Stomach smooth muscle (tissue), 2 donors: Measurements from ENCODE around the gene ABCB8.

Source experiments
- H3K27ac ChIP-seq: one replicate; pipeline ENCODE4 v1.7.0; 2013; ENCODE audit warnings: mild to moderate bottlenecking, low read length, inconsistent platforms
- H3K27me3 ChIP-seq, 2 donors: one replicate each; pipeline ENCODE4 v1.7.0; 2013; ENCODE audit warnings: low read length in 2 of 2; ENCODE audit not compliant: insufficient read depth in 2 of 2, control insufficient read depth in 1 of 2
- H3K36me3 ChIP-seq, 2 donors: one replicate each; pipeline ENCODE4 v1.7.0; 2013; ENCODE audit warnings: low read length in 2 of 2; ENCODE audit not compliant: control insufficient read depth in 2 of 2, insufficient read depth in 2 of 2
- H3K4me1 ChIP-seq: one replicate; pipeline ENCODE4 v1.7.0; 2013; ENCODE audit warnings: low read length; ENCODE audit not compliant: control insufficient read depth, insufficient read depth
- H3K4me3 ChIP-seq, 2 donors: one replicate each; pipeline ENCODE4 v1.7.0; 2013; ENCODE audit warnings: low read length in 2 of 2
- H3K9ac ChIP-seq, 2 donors: one replicate each; pipeline ENCODE4 v1.7.0; 2013; ENCODE audit warnings: low read length in 2 of 2, mild to moderate bottlenecking in 1 of 2
- H3K9me3 ChIP-seq, 2 donors: one replicate each; pipeline ENCODE4 v1.7.0; 2013; ENCODE audit warnings: low read length in 2 of 2; ENCODE audit not compliant: control insufficient read depth in 2 of 2
- donor health status: healthy.
- donor health status: Pancreatic carcinoma.

ABCB8 gene

DNA sequence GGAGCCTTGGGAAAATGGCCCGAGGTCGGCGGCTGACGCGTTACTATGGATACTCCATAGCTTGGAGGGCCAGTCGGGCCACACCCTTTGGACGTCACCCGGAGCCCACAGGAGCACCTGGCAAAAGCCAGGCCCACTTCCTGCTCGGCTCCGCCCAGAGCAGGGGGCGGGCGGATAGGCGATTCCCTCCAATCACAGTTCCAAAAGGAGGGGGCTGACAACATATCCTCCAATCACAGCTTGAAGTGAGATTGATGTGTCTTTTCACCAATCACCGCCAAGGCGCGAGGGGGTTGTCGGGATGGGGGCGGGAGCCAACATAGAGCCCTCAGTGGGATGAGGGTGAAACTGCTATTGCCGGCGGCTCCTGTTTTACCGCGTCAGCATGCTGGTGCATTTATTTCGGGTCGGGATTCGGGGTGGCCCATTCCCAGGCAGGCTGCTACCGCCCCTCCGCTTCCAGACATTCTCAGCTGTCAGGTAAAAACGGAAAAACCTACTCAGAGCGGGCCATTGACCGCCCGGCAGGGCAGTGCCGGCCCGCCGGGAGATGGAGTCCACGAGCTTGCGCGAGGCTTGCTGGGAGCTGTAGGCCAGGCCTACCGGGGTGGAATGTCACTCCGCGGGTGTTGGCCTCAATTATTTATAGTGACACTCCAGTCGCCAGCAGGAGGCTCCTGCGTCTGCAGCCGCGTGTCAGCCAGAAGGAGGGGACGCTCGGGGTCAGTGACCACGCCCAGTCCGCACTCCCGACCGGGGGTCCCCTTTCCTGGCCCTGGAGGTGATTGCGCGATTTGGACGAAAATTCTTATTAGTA is at the start of gene ABCB8:
Gene ABCB8 (plus strand): TSS at position 320 of the 817 bp plus-strand sequence. CDS start 66 bp downstream, at position 386.
- no peaks in the 10 kb centered on the region for H3K27me3 ChIP-seq
- peaks cover 14% of the 10 kb centered on the region for H3K4me1 ChIP-seq
- peaks cover 0 to 2% of the 10 kb centered on the region in 2 donors for H3K36me3 ChIP-seq
- H3K9ac ChIP-seq, result peak within 1 kb of the TSS; percentile 75 to 77
- no peaks in the 10 kb centered on the region for H3K9me3 ChIP-seq
- peak within 1 kb of the TSS; percentile 78 to 96 for H3K4me3 ChIP-seq
- peak within 1 kb of the TSS; percentile 76 for H3K27ac ChIP-seq

DNA sequence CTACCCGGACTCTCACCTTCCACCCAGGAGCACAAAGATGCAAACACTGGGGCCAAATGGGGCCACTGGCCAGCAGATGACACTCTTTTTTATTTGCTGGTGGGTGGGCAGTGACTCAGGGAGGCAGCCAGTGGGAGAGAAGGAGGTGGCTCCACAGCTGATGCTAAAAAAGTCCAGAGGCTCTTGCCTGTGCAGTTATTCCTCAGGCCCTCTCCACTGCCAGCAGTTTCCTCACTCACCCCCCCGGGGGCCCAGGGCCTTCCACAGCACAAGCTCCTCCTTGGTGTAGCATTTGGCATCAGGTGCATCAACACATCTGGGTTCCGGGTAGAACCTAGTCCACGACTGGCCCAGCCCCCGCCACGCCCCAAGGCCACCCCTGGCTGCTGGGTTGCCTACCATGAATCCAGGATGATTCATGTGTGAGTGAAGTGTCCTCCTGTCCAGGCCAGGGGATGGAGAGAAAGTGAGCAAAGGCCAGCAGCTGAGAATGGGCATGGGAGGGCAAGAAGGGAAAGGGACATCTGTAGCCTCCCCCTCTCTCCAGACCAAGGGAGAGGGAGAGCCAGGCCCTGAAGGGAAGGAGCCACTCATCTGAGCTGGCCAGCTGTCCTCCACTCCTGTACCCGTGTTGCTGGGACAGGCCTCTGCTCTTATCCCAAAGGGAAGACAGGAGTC is 48.4 kb upstream of the ABCB8 start:
- Histone ChIP-seq H3K27ac (peak overlapping the region; percentile 88), H3K36me3 (no peaks in the 10 kb centered on the region), H3K4me1 (peaks cover 45% of the 10 kb centered on the region), H3K9me3 (no peaks in the 10 kb centered on the region), H3K27me3 (peaks cover 0 to 2% of the 10 kb centered on the region in 2 donors), H3K9ac (peak overlapping the region in 1 of 2 donors; percentile 47), H3K4me3 (peak overlapping the region; percentile 35 to 74)

DNA sequence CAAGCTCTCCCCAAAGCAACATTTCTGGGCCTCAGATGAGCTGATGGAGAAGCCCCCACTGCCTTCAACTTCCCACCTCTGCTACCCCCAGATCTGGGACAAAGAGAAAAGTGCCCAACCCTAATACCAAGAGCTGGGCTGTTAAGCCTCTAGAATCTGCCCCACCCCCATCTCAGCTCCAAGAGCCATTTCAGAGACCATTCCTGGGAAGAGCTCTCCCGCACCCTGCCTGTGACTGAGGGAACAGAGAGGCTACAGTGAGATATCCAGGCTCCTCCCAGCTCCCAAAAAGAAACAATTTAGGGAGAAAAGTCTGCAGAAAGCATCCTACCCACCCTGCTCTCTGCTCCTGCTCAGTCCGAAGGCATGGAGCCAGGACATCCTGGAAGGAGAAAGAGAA is 47.6 kb upstream of the ABCB8 start:
- no peaks in the 10 kb centered on the region for H3K9me3 ChIP-seq
- H3K9ac ChIP-seq, result no peak overlapping the region
- peak overlapping the region; percentile 88 for H3K27ac ChIP-seq
- H3K4me3 ChIP-seq, result no peak overlapping the region
- H3K27me3 ChIP-seq, result peaks cover 0 to 2% of the 10 kb centered on the region in 2 donors
- no peaks in the 10 kb centered on the region for H3K36me3 ChIP-seq
- peaks cover 37% of the 10 kb centered on the region for H3K4me1 ChIP-seq

DNA sequence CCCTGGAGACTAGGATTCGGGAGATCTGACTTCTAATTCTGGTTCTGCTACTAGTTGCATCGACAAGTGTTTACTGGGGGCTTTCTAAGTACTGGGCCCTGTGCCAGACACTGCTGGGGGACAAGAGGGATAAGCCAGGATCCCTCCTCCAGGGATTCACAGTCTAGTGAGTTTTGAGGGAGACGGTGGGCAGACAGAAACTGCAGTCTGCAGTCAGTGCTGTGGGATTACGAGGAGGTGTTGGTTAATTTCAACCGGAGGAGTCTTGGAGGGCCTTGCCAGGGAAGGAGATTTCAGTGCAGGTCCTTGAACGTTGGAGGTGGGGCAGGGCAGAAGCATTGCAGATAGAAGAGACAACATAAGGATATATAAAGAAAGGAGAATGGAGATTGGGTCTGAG is 46.6 kb upstream of the ABCB8 start:
- Histone ChIP-seq H3K9me3 (no peaks in the 10 kb centered on the region), H3K36me3 (no peaks in the 10 kb centered on the region), H3K27ac (no peak overlapping the region), H3K9ac (no peak overlapping the region), H3K4me1 (peaks cover 35% of the 10 kb centered on the region), H3K4me3 (no peak overlapping the region), H3K27me3 (peaks cover 0 to 2% of the 10 kb centered on the region in 2 donors)

DNA sequence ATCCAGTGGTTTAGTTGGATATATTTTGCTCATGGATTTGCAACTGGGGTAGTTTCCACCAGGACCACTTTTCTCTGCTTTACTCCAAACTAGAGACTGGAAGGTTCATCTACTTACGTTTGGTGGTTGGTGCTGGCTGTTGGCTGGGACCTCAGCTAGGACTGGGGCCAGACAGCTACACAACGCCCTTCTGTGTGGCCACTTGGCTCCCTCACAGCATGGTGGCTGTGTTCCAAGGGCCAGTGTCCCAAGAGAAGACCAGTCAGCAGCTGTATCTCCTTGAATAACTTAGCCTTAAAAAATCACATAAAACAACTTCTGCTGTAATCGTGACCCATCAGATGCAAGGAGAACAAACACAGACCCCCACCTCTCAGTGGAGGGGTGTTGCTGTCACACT is 45.9 kb upstream of the ABCB8 start:
- H3K9ac ChIP-seq, result no peak overlapping the region
- peaks cover 28% of the 10 kb centered on the region for H3K4me1 ChIP-seq
- H3K9me3 ChIP-seq, result no peaks in the 10 kb centered on the region
- H3K36me3 ChIP-seq, result no peaks in the 10 kb centered on the region
- no peak overlapping the region for H3K27ac ChIP-seq
- H3K4me3 ChIP-seq, result no peak overlapping the region
- H3K27me3 ChIP-seq, result no peaks in the 10 kb centered on the region

DNA sequence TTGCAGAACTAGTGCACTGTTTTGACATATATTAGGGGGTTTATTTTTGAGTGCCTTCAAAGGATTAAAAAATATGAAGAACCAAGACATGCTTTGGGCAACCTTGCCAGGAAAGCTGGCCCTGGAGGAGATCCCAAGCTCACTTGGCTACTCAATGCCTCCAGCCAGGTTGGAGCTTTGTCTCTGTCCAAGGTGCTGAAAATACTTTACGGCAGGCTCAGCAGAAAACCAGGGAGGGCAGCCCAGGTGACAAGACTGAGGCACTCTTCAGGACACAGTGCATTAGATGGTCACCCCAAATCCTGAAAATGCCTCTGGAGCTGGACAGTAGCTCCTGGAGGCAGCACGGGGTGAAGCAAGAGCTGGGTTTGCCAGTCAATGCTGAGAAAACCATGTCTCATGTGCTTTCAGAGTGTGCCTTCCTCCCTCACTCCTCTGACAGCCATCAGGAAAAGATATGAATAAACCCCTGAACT is 44.3 kb upstream of the ABCB8 start:
- Histone ChIP-seq H3K4me3 (no peak overlapping the region), H3K9me3 (no peaks in the 10 kb centered on the region), H3K36me3 (no peaks in the 10 kb centered on the region), H3K4me1 (peaks cover 30% of the 10 kb centered on the region), H3K27ac (no peak overlapping the region), H3K9ac (no peak overlapping the region), H3K27me3 (no peaks in the 10 kb centered on the region)

DNA sequence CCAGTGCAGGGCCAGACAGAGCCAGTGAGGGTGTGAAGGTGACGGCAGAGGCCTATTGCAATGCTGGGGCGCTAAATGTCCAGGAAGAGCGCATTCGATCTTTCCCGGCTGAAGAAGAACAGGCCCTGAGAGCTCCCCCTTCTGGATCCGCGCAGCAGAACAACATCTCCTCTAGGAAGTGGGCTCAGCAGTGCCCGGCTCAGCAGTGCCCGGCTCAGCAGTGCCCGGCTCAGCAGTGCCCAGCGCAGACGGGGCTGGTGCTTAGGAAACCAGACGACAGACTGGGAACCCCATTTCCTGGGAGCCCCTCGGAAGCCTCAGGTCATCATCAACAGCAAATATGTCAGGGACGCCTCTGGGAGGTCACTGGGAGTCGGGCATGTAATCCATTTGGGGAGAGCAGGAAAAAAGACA is 42.1 kb upstream of the ABCB8 start:
- Histone ChIP-seq H3K4me3 (no peak overlapping the region), H3K36me3 (no peaks in the 10 kb centered on the region), H3K27ac (no peak overlapping the region), H3K27me3 (no peaks in the 10 kb centered on the region), H3K9me3 (no peaks in the 10 kb centered on the region), H3K4me1 (peaks cover 26% of the 10 kb centered on the region), H3K9ac (no peak overlapping the region)

DNA sequence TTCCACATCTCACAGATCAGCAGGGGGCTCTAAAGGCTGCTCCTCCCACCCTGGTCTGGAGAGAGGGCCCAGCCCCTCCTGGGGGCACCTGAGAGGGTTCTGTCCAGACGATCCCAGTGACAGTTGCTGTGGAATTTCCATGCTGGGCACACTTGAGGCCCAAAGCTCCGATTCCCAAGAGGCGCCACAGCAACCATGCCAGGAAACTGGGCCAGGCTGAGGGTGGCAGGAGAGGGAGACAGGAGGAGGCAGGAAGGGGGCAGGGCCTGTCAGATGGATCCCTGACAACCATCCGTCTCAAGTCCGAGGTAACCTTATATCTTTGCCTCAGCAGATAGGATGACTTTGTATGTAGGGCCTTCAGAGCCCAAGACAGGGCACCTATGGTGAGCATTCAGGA is 41.7 kb upstream of the ABCB8 start:
- H3K27me3 ChIP-seq, result no peaks in the 10 kb centered on the region
- H3K9me3 ChIP-seq, result no peaks in the 10 kb centered on the region
- no peak overlapping the region for H3K27ac ChIP-seq
- H3K4me3 ChIP-seq, result no peak overlapping the region
- H3K4me1 ChIP-seq, result peaks cover 26% of the 10 kb centered on the region
- no peaks in the 10 kb centered on the region for H3K36me3 ChIP-seq
- no peak overlapping the region for H3K9ac ChIP-seq

DNA sequence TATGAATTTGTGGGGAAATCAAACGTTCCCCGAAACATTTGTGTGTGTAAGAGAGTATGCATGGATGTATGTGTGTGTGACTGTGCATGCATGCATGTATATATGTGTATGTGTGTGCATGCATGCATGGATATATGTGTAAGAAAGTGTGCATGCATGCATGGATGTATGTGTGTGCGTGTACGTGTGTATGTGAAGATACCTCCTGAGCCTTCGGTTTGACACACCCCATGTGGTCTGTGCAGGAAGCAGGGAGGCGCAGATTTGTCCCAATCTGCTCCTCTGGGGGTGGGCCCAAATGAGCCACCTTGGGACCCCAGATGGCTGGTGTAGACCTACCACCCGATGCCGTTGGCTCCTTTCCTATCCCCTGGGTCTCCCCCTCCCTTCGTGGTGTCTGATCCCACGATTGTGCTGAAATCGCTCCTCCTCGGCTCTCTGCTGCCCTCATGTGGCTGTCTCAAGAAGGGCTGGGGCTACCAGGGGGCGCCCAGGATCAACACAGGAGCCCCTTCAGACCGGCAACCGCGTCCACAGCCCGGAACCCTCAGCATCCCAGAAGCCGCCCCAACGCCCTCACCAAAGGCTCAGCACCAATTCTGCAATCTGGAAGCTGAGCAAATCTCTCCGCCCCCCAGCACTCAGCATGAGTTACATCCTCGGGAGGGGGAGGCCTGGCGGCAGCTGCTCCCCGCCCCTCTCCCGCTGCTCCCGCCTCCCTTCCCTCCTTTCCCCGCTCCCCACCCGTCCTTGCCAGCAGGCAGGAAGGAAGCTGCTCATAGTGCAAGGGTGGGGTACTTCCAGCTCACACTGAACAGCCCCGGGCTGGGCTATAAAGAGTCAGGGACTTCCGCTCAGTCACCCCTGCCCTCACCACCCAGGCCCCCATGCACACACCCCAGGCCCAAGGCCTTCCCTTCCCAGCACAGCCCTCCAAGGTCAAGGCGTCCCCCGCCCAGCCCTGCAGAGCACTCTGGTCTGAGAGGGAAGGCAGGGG is 39.7 kb upstream of the ABCB8 start:
- Histone ChIP-seq H3K4me3 (peak overlapping the region; percentile 13 to 60), H3K4me1 (peaks cover 26% of the 10 kb centered on the region), H3K9me3 (no peaks in the 10 kb centered on the region), H3K9ac (peak overlapping the region in 1 of 2 donors; percentile 52), H3K27me3 (no peaks in the 10 kb centered on the region), H3K27ac (peak overlapping the region; percentile 32), H3K36me3 (no peaks in the 10 kb centered on the region)

DNA sequence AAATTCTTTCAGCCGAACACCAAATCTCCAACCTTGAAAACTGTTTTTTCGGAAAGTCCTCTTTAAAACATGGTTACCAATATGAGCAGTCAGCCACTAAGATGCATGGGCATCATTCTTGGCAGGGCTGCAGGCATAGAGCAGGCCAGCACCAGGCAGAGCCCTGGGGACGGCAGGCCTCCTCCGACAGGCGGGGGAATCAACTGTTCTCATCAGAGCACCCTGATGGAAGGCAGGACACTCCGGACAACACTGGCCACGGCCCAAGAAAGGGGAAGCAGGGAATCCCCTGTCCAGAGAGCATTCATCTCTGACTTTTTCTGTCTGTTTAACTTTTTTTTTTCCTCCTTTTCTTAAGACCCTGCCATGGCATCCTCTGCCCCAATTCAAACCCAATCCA is 38.8 kb upstream of the ABCB8 start:
- H3K36me3 ChIP-seq, result no peaks in the 10 kb centered on the region
- no peak overlapping the region for H3K4me3 ChIP-seq
- peak overlapping the region; percentile 32 for H3K27ac ChIP-seq
- H3K4me1 ChIP-seq, result peaks cover 26% of the 10 kb centered on the region
- H3K9ac ChIP-seq, result peak overlapping the region in 1 of 2 donors; percentile 52
- H3K9me3 ChIP-seq, result no peaks in the 10 kb centered on the region
- no peaks in the 10 kb centered on the region for H3K27me3 ChIP-seq
